NCI-H2107 treated with DMSO at 0.1 percent for 48 hours (cell line): Measurements from ENCODE around the gene GASK1A.
"Not testable (repeated sequence)": the region's sequence is repeated elsewhere in the genome, so short reads cannot be mapped to it uniquely, and the experiment has no call there.

Experiments used
- DNase-seq: peaks from one replicate; lab custom pipeline; 2025; ENCODE audit not compliant: unreplicated experiment; lab: John Stamatoyannopoulos, UW

Gene GASK1A

GRCh38 chr3:43059456-43059855 lies 80.3 kb downstream of the GASK1A start:
- no peak for DNase-seq

- DNase-seq = no peak
Measured at GRCh38 chr3:43061101-43061895, 82.2 kb downstream of the GASK1A start.

GRCh38 chr3:43062040-43062563 lies 83.0 kb downstream of the GASK1A start:
- no peak for DNase-seq

- DNase-seq = no peak
Measured at GRCh38 chr3:43062564-43063040, 83.5 kb downstream of the GASK1A start.

GRCh38 chr3:43063114-43063513 lies 84.0 kb downstream of the GASK1A start:
- DNase-seq = no peak

GRCh38 chr3:43070670-43071069 lies 91.6 kb downstream of the GASK1A start:
- not testable (repeated sequence) for DNase-seq

GRCh38 chr3:43071313-43071893 lies 92.3 kb downstream of the GASK1A start:
- DNase-seq = no peak

GRCh38 chr3:43072361-43072760 lies 93.2 kb downstream of the GASK1A start:
- DNase-seq = no peak

GRCh38 chr3:43073116-43073835 lies 94.2 kb downstream of the GASK1A start:
- DNase-seq = no peak

- DNase-seq = no peak
Measured at GRCh38 chr3:43073836-43074220, 94.7 kb downstream of the GASK1A start.

- DNase-seq = no peak
Measured at GRCh38 chr3:43074482-43074881, 95.4 kb downstream of the GASK1A start.

- DNase-seq = no peak
Measured at GRCh38 chr3:43074901-43075689, 96.0 kb downstream of the GASK1A start.

- DNase-seq = no peak
Measured at GRCh38 chr3:43075904-43076661, 97.0 kb downstream of the GASK1A start.

- DNase-seq = no peak
Measured at GRCh38 chr3:43076857-43077256, 97.7 kb downstream of the GASK1A start.

GRCh38 chr3:43077261-43077660 lies 98.2 kb downstream of the GASK1A start:
- no peak for DNase-seq

GRCh38 chr3:43077707-43078106 lies 98.6 kb downstream of the GASK1A start:
- DNase-seq = no peak

- no peak for DNase-seq
Measured at GRCh38 chr3:43079536-43080332, 100.6 kb downstream of the GASK1A start.

- no peak for DNase-seq
Measured at GRCh38 chr3:43080726-43081568, 101.8 kb downstream of the GASK1A start.
